GM12891 (cell line): Measurements from ENCODE around the gene GRAMD1B.

Experiments
- PAX5 ChIP-seq: IDR thresholded peaks from 2 replicates; pipeline ENCODE4 v1.6.1; 2011; ENCODE audit warnings: low read length, moderate library complexity, mild to moderate bottlenecking; ENCODE audit not compliant: insufficient read depth, severe bottlenecking
- POLR2A ChIP-seq: IDR thresholded peaks from 2 replicates; pipeline ENCODE4 v1.6.1; 2011; ENCODE audit warnings: low read depth, low read length, control low read depth
- POLR2AphosphoS5 ChIP-seq: IDR thresholded peaks from 2 replicates; pipeline ENCODE4 v1.6.1; 2011; ENCODE audit warnings: low read depth, low read length, control low read depth
- POU2F2 ChIP-seq: IDR thresholded peaks from 2 replicates; pipeline ENCODE4 v1.6.1; 2011; ENCODE audit warnings: low read depth, mild to moderate bottlenecking, control low read depth, low read length, moderate library complexity
- SPI1 ChIP-seq: IDR thresholded peaks from 2 replicates; pipeline ENCODE4 v1.6.1; 2011; ENCODE audit warnings: low read depth, low read length, control low read depth
- TAF1 ChIP-seq: IDR thresholded peaks from 2 replicates; pipeline ENCODE4 v1.6.1; 2011; ENCODE audit warnings: low read depth, low read length, control low read depth

DNA sequence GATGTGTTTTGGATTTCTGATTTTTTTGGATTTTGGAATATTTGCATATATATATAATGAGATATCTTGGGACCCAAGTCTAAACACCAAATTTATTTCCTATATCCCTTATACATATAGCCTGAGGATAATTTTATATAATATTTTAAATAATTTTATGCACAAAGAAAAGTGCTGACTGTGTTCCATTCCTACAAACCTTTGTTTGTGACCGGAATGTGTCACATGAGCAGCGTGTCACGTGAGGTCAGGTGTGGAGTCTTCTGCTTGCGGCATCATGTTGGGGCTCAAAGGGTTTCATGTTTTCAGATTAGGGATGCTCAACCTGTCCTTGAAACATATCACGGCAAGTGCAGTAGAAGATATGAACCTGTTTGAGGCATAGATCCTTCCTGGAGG is 158.8 kb downstream of the GRAMD1B start:
- TF ChIP-seq POLR2A (no peak), POU2F2 (no peak), POLR2AphosphoS5 (no peak), TAF1 (no peak), PAX5 (no peak), SPI1 (no peak)
